CD4-positive, alpha-beta T cell treated with Interleukin-17A for 1 hour (primary cell): ENCODE results near the gene COX4I1.
"Not testable (repeated sequence)": the region's sequence is repeated elsewhere in the genome, so short reads cannot be mapped to it uniquely, and the experiment has no call there.

ENCODE experiments used
- DNase-seq: peaks from one replicate; pipeline ENCODE4 v3.0.0-alpha.2; 2020

The COX4I1 gene

DNA sequence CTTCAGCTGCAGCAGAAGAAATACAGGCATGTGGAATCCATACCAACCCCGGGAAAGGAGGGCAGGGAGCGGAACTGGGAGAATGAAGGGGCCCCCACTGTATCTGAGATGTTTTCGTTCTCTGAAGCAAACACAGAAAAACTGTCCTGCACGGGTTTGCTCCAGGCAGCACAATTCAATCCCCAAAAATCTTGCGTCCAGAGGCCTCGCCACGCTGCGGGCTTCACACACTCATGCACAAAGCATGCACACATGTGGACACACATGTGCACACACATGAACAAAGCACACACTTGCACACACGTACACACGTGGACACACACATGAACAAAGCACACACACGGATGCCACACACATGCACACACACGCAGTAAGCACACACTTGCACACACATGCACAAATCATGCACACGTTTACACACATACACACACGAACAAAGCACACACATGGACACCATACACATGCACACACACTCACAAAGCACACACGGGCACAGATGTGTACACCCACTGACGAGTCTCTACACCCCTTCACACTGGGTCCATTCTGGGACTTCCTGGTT lies 27.3 kb downstream of the COX4I1 start:
- DNase-seq, result no peak

- DNase-seq, result no peak
Measured at GRCh38 chr16:85828166-85828565, 28.7 kb downstream of the COX4I1 start.

DNA sequence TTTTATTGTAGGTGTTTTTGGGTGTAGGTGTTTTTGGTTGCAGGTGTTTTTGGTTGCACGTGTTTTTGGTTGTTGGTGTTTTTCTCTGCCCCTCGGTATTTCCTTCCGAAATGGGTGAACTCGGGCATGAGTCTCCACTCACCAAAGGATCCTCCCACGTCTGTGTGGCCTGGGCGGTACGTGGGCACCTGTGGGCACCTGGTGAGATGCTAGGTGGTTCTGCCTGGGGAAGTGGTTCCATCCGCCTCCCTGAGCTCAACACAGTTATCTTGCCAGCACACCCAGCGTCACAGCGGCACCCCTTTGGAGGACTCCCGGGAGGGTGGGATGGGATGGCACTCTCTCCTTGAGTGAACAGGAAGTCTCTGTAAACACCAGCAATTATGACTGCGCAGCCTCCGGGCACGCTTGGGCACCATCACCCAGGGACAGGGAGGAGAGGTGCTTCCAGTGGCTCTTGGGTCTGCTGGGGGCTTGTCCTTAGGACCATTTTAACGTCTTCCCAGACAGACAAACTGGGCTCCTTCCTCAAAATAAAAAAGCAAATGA lies 29.8 kb downstream of the COX4I1 start:
- no peak for DNase-seq

DNA sequence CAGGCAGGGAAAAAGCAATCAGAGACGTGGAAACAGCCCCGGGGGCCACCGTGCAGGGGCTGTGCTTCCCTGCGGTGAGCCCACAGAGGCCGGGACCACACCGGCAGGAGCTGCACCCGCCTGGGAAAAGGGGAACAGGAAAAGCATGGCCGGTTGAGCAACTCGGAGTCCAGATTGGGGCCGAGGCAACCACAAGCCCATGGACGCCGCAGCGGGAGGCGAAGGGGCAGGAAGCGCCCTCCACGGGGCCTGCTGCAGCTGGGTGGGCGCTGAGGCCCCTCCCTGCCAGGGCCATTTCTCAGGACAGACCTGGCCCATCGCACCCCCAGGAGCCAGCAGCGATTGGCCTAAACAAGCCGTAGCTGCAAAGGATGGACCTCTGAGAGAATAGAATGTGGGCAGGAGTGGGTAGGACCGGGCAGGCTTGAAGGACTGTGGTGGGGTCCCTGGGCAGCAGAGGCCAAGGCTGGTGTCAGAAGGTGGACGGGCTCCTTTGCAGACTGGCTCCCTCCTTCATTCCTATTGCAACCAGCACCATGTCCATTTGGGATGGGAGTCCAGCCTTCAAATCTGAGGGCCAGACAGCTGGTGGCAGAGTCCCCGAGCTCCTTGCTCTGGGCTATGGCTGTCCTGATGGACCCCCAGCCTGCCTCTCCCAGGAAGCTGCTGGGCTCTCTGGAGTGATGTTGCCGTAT lies 30.4 kb downstream of the COX4I1 start:
- DNase-seq, result no peak

- no peak for DNase-seq
Measured at GRCh38 chr16:85830821-85831220, 31.3 kb downstream of the COX4I1 start.

GRCh38 chr16:85832570-85833218 lies 33.2 kb downstream of the COX4I1 start:
- DNase-seq, result no peak

- DNase-seq, result no peak
Measured at GRCh38 chr16:85833219-85833920, 33.9 kb downstream of the COX4I1 start.

- DNase-seq, result no peak
Measured at GRCh38 chr16:85834741-85835140, 35.2 kb downstream of the COX4I1 start.

DNA sequence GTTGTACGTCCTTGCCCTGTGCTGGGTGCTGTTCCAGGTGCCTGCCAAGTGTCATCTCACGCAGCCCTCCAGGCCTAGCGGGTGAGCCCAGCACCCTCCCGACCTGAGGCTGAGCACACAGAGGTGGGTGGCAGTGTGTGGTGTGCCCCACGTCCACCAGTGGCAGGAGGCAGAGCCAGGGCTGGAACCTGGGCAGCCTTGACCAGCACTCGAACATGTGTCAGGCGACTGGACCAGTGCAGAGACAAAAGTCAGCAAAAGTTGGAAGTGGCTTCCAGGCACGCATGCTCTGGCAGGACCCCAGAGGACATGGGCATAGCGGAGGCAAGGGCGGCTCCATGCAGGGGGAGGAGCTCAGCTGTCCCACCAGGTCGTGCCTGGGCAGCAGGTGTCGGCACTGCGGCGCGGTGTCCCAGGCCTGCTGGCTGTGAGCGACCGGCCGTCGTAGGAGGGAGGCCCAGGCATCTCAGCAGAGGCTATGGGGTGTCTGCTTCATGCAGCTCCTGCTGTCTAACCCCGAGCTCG lies 35.8 kb downstream of the COX4I1 start:
- no peak for DNase-seq

DNA sequence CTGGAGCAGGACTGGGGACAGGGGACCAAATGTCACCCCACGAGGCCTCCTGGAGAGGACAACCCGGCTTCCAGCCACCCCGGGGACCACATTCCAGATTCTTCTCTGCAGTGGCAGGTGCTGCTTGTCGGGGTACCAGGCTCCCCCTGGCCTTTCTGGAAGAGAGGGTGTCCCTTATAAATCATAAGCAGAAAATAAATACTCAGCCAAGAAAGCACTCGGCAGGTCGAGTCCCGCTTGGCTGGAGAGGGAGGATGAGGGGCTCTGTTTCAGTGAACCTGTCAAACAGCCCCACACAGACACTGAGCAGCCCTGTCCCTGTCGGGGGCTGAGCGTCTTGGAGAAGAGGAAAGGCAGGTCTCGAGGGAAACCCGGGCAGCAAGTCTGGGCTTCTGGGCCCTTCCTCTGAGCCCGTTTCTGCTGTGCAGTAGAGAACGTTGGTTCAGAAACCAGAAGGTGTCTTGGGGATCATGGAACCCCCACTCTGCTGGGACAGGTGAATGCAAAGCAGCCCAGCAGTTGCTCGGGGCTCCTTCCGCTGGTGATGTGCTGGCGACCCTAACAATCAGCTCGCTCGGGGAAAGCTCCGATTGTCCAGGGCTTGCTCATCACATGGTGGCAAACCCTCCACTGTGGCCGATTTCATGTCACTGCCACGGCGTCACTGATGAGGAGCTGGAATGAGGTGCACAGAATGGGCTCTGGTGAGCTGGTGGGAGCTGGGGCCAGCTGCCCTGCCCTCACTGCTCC lies 36.6 kb downstream of the COX4I1 start:
- no peak for DNase-seq

DNA sequence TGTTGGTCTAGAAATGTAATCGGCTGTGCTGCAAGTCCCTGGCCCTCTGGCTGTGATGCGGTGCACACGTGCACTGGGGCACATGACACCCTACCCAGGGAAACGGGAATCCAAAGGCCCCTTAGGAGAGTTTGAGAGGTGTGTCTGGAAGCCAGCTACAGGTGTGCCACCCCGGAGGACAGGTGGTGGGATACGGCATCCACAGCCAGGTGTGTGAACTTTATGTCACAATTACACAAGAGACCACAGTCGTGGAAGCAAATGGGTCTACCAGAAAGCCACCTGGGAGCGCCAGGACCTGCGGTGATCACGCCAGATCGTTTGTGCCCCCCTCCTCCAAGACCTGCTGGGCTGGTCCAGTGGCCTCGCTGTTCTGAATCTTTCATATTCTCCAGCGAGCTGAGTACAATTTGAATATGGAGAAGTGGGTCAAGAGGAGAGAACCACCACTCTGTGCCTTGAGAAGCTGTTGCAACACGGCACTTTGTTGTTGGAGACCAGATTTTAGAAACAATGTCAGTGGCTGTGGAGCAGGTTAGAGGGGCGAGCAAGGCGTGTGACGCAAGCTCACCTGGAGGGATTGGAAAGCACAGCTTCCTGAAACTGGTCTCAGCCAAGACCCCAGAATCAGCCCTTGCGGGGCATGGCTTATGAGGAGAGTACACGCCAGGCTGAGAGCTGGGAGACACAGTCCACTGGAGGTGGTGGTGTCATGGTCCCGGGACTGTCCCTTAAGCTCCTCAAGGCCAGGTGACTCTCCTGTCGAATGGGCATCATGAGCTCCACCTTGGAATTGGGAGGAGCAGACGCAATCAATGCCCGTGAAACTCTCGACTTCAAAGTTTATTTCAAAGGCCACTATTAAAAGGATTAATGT lies 37.4 kb downstream of the COX4I1 start:
- no peak for DNase-seq

- DNase-seq, result not testable (repeated sequence)
Measured at GRCh38 chr16:85837654-85838053, 38.2 kb downstream of the COX4I1 start.

DNA sequence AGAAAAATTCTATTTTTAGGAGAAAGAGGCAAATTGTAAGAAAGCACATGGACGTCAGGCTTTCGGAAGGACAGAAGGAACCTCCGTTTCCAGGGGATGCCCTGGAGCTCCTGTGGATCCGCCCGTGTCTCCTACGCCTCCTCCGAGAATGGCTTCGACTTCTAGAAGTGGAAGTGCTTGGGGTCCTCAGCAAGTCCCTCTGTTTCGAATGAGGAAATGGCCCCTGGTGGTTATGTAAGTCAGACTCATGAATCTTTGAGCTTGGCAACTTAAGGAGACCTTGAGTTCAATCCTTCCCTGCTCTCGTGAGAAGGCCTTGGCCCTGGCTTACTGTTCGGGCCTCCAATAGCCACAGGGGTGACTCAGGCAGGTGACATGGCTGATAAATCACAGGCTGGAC lies 38.9 kb downstream of the COX4I1 start:
- DNase-seq, result no peak

- no peak for DNase-seq
Measured at GRCh38 chr16:85838876-85839585, 39.5 kb downstream of the COX4I1 start.

GRCh38 chr16:85839681-85840240 lies 40.3 kb downstream of the COX4I1 start:
- DNase-seq, result no peak

GRCh38 chr16:85840395-85840794 lies 40.9 kb downstream of the COX4I1 start:
- DNase-seq, result no peak

DNA sequence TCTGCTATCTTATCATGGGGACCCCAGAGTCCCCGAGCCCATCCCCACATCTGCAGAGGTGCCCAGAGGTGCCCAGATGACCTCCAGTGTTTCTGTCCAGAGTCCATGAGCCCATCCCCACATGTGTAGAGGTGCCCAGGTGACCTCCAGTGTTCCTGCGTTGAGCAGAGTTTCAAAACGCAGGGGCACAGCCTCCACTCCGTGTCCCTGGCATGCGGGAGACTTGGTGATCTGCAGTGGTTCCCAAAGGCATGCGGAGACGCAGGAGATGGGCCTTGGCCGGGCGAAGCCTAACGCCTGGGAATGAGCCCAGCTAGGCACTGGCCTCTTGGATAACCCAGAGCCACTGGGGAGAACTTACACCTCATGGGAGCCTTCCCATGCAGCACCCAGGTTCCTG lies 41.3 kb downstream of the COX4I1 start:
- no peak for DNase-seq

GRCh38 chr16:85842435-85842834 lies 42.9 kb downstream of the COX4I1 start:
- DNase-seq, result no peak

DNA sequence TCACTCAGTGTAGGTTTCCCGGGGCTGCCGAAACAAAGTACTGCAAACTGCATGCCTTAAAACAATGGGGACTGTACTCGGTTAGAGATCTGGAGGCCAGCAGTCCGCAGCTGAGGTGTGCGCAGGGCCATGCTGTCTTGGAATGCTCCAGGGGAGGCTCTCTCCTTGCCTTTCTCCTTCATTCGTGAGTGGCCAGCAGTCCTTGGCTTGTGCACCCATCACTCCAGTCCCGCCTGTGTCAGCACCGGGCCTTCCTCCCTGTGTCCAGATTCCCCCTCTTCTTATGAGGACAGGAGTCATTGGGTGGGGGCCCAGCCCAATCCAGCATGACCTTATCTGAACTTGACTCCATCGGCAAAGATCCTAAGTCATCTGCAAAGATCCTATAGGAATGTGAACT lies 43.4 kb downstream of the COX4I1 start:
- DNase-seq, result no peak

GRCh38 chr16:85843471-85844168 lies 44.1 kb downstream of the COX4I1 start:
- DNase-seq, result no peak
